Hematopoietic multipotent progenitor cell treated with erythropoietin and hydrocortisone succinate and interleukin-3 and kit ligand, for 15 days (in vitro differentiated cells): ENCODE data around the gene VEGFB.

Experiments
- DNase-seq: peaks from one replicate; pipeline ENCODE4 v3.0.0-alpha.2; 2015; ENCODE audit warnings: low spot score

Gene VEGFB

GRCh38 chr11:64262271-64263002, 28.1 kb downstream of the VEGFB start:
- no peak for DNase-seq

GRCh38 chr11:64263021-64263946, 28.9 kb downstream of the VEGFB start:
- DNase-seq: no peak

DNA sequence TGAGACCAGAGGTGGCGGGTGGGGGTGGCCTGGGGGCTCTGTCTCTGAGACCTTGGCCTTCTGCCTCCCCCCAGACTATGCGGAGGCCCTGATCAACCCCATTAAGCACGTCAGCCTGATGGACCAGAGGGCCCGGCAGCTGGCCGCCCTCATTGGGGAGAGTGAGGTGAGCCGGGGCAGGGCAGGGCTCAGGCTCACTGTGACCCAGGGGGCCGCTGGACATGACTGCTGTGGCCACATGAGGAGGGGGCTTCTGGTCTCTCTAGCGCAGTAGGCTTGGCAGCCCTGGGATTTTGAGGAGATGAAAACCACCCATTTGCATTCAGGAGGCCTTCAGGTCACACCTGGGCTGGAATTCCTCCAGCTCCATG, 29.5 kb downstream of the VEGFB start:
- DNase-seq: no peak

DNA sequence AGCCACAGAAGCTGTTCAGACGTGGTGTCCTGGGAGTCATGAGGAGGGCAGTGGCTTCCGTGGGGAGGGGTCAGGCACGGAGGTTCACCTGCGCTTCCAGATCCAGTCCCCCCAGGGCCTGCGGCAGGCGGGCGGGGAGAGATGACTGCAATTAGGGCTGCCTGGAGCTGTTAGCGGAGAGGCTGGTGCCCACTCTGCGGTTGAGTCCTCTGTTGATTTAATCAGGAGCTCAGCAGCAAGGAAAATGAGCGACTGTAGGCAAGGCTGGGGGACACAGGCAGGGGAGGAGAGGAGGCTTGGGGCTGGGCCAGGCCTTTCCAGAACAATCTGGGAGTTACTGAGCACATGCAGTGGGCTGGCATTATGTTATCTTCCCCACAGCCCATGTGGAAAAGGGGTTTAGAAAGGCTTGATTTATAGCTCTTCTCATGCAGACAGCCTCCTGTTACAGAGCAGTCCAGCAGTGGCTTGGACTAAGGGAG, 30.0 kb downstream of the VEGFB start:
- no peak for DNase-seq

DNA sequence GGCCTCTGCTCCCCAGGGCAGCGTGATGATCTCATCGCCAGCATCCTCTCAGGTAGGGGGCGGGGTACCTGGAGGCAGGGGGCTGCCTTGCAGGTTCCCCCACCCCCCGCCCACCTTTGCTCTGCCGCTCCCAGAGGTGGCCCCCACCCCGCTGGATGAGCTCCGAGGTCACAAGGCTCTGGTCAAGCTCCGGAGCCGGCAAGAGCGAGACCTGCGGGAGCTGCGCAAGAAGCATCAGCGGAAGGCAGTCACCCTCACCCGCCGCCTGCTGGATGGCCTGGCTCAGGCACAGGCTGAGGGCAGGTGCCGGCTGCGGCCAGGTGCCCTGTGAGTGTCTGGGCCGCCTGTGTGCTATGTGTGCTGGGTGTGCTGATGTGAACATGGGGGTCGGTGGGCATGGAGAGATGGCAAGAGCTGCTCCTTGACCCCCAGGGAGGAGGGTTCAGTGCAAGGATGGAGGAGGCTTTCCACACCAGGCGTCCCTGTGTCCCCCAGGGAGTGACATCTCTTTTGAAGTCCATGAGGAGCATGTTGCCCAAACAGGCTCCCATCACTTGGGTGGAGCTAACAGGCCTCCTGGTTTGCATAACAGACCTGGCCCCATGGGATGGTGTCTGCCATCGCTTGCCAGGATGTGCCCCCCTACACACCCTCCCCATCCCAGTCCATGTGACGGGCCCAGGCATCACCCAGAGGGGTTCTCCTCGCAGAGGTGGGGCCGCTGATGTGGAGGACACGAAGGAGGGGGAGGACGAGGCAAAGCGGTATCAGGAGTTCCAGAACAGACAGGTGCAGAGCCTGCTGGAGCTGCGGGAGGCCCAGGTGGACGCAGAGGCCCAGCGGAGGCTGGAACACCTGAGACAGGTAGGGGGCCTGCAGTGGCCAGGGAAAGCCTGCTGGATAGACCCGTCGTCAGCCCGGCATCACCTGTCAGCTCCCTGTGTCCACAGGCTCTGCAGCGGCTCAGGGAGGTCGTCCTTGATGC, 31.1 kb downstream of the VEGFB start:
- DNase-seq: no peak

- DNase-seq: no peak
These were observed 32.0 kb downstream of the VEGFB start for GRCh38 chr11:64266339-64266738.

GRCh38 chr11:64267207-64267945, 33.0 kb downstream of the VEGFB start:
- no peak for DNase-seq

DNA sequence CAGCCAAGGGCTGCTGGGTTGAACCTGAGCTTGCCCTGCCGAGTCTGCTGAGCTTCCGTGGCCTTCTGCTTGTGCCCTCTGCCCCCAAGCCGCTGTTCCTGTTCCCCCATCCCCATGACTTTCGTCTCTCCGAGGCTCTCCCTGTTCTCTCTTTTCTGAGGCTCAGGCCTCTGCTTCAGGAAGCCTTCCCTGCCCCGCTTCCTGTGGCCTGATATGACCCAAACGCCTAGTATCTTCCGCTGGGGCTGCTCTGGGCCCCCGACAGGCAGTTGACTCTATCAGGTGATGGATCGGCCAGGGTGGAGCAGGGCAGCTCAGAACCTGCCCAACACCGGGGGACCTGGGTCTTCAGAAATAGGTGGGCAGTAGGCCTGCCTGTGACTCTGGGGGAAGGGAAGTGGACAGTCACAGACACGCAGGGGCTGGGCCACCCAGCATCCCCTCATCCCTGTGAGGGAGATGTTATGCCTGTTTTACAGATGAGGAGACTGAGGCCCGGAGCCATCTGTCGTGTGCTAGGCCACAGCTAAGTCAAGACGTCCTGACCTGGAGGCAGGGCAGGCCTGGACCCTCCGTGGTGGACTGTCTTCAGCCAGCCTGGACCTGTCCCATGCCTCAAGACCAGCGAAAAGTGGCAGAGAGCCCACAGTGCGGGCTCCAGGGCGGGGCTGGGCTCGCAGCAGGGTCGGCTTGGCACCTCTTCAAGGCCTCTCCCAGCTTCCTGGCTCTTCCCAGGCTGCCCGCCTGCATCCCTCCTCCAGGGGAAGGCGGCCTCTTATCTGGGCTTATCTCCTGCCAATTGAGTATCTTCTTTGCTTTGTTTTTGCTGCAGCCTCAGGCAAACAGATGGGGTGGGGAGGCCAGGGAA, 33.9 kb downstream of the VEGFB start:
- DNase-seq: no peak

DNA sequence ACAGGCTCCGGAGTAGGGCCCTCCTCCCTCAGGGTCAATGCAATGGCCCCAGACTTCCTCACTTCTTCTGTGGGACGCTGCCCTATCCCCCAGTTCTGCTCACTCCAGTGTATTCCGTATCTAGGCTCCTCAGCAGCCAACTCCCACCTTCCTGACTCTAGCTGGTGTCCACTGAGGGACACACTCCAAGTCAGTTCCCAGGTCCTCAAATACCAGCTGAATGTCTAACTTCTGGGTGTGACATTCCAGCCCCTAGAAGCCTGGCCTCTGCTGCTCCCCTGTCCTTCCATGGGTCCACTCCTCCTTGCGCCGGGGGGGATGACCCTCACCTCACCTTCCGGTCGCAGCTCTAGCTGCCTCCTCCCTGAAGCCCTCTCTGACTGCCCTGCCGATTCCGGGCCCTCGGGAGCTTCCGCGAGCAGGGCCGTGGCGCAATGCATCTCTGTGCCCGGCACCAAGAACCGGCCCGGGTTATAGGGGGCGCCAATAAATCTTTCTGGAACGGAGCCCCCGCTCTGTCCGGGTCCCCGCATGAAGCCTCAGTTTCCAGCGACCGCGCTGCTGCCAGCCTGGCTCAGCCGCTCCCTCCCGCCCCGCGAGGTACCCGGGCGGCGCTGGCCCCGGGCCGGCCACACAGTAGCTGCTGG, 34.6 kb downstream of the VEGFB start:
- DNase-seq: peak; percentile 29

- peak; percentile 98 for DNase-seq
These were observed 35.3 kb downstream of the VEGFB start for GRCh38 chr11:64269540-64270220.

DNA sequence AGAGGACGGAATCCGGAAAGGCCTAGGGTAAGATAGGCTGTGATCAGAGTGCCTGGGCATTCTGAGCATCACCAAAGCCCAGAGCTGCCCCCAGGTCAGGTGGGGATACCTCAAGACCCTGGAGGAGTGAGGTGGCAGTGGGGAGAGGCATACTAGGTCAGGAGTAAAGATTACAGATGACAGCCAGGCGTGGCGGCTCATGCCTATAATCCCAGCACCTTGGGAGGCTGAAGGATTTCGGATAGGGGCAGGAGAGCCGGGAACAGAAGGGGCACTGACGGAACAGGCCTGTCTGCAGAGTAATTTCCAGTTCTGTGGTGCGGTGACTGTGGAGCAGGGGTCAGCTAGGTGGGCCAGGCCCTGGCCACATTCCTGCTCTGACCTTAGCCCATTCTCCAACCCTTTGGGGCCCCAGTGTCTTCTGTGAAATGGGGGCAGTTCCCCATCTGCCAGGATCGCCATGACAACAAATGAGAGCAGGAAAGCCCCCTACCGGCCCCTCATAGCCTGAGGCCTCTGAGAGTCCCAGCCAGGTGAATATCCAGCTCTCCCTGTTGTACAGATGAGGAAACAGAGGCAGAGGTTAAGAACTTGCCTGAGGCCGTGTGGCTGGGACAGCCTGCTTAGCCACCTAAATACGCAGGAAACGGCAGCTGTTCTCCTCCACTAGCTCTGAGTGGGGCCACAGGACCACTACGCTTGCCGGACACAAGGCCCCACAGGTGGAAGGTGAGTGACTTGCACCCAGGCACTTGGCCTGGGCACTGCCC, 40.8 kb downstream of the VEGFB start:
- no peak for DNase-seq

DNA sequence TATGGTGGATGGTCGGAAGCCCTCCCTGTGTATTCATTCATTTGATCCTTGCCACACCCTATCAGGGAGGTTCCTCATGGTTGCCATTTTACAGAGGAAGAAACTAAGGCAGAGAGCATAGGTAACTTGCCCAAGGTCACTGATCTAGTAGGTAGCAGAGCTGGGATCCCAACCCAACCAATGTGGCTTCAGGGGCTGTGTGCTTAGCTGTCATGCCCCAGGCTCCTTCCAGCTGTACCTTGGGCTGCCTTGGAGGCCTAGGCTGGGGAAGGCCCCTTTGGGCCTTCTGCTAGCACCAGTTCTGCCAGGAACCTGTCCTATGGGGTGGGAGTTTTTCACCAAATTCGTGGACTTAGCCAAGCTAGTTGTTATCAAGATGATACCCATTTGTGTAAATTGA, 41.5 kb downstream of the VEGFB start:
- DNase-seq: no peak

GRCh38 chr11:64276653-64277431, 42.5 kb downstream of the VEGFB start:
- peak; percentile 78 for DNase-seq

- DNase-seq: no peak
These were observed 44.3 kb downstream of the VEGFB start for GRCh38 chr11:64278576-64279190.

GRCh38 chr11:64281957-64282770, 47.8 kb downstream of the VEGFB start:
- DNase-seq: no peak

GRCh38 chr11:64283092-64283491, 48.7 kb downstream of the VEGFB start:
- no peak for DNase-seq
